DMS 273 (cell line): ENCODE data around the gene PLEKHG2.
"Not testable (repeated sequence)": the region's sequence is repeated elsewhere in the genome, so short reads cannot be mapped to it uniquely, and the experiment has no call there.

Experiments used
- DNase-seq: peaks from one replicate; lab custom pipeline; 2025; ENCODE audit not compliant: unreplicated experiment; lab: John Stamatoyannopoulos, UW

Gene PLEKHG2

DNA sequence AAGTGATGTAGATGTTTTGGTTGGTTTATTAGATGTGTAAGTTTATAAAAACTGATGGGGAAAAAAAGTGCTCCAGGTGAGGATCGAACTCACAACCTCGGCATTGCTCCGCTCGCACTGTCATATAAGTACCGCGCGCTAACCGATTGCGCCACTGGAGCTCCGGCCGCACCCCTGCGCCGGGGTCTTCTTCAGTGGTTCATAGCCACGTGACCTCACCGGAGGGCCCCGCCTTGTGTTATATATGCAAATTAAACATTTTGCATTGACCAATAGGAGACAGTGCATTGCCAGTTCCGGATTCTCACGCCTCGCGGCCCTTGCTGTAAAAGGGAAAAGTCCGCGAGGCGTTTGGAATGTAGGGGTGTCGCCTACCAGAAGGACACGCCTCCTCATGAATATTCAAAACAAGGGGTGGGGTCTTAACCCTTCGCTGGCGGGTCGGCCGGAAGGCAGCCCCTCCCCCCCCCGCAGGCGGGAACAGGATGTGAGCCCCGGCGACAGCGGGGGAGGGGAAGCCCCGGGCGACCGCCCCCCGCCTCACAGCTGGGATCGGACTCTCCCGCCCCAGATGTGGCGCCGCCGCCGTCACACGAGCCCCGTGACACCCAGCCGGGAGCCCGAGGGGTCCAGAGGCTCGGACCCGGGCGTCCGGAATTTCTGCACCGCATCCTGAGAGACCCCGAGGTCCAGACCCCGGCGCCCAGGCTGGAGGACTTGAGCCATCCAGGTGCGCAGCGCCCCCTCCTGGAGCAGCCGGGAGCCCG, at the start of gene PLEKHG2:
PLEKHG2 (plus strand) TSS at position 570 of the 767 bp plus-strand sequence. CDS start 1,418 bp downstream, outside the sequence.
- DNase-seq, result peak; percentile 99

- DNase-seq, result no peak
Observed at GRCh38 chr19:39362682-39363657, 49.5 kb upstream of the PLEKHG2 start.

DNA sequence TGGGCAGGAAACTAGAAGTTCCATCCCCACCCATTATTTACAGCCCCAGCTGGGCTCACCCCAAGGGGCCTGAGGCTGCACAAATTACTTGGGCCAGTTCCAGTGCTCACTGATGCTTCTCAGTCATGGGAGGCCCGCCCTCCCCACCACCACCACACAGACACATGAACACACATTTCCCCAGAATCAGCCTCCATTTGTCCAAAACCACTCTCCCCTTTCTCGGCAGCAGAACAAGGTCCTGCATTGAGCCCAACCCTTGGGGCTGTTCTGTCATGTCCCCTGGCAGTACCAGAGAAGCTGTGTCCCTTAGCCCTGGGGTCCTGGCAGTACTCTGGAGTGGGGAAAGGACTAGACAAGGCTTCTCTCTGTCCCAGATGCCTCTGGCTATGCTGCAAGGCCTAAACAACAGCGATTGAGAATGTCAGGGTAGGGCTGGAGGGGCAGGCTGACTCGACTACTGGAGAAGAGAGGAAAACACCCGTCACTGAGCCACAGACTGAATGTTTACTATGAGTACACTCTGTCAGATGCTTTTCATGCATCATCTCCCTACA, 48.5 kb upstream of the PLEKHG2 start:
- DNase-seq, result peak; percentile 16

DNA sequence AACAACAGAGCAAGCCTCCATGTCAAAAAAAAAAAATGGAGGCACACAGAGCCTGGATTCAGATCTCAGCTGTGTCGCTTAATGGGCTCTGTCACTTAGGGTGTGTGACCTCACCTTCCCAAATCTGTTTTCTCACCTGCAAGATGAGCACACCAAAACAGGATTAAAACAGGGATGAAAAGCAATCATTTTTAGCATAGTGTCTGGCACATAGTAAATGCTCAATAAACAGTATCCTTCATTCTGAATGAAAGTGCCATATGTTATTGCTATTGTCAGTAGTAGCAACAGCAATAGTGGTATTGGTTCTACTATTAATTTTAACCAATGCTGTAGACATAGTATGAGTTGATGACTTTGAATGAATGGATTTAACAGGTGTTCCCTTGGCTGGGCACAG, 46.9 kb upstream of the PLEKHG2 start:
- no peak for DNase-seq

DNA sequence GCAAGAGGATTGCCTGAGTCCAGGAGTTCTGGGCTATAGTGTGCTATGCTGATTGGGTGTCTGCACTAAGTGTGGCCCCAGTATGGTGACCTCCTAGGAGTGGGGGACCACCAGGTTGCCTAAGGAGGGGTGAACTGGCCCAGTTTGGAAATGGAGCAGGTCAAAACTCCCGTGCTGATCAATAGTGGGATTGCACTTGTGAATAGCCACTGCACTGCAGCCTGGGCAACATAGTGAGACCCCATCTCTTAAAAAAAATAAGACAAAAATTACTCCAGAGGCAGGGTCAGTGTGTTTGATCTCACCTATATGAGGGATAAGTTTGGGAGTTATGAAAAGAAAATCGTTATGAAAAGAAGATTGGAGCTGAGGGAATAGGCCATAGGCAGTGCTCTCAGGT, 43.3 kb upstream of the PLEKHG2 start:
- DNase-seq, result no peak

- DNase-seq, result no peak
Observed at GRCh38 chr19:39370735-39371134, 41.7 kb upstream of the PLEKHG2 start.

DNA sequence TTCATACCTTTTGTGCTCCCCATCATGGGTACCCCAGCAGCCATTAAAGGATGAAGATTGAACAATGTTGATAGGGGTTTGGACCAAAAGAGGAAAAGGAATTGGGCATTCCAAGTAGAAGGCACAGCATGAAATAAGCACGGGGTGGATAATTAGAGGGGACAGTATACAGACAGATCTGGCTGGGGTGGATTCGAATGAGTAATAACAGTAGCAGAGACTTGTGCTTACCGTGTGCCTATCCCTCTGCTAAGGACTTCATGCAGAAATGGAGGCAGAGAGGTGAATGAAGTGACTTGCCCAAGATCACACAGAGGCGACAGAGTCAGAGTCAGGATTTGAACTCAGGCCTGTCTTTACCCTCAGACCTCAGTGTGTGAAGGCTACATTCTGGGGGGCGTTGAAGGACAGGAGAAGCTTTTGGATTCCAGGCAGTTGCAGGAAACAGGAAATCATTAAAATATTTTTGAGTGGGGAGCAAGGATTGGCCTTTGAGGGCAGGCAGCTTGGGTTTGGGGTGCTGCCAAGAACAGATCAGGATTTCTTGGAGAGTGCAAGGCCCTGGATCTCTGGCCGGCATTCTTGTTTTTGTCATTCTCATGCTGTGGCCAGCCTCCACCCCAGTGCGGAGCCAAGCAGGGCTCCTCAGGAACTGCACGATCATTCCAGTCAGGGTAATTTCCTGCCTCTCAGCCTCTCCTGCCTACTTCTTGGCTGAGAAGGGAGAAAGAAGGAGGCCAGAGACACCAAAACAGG, 40.2 kb upstream of the PLEKHG2 start:
- no peak for DNase-seq

GRCh38 chr19:39372941-39373340, 39.5 kb upstream of the PLEKHG2 start:
- no peak for DNase-seq

GRCh38 chr19:39375929-39376328, 36.5 kb upstream of the PLEKHG2 start:
- DNase-seq, result no peak

GRCh38 chr19:39377373-39378362, 34.8 kb upstream of the PLEKHG2 start:
- no peak for DNase-seq

DNA sequence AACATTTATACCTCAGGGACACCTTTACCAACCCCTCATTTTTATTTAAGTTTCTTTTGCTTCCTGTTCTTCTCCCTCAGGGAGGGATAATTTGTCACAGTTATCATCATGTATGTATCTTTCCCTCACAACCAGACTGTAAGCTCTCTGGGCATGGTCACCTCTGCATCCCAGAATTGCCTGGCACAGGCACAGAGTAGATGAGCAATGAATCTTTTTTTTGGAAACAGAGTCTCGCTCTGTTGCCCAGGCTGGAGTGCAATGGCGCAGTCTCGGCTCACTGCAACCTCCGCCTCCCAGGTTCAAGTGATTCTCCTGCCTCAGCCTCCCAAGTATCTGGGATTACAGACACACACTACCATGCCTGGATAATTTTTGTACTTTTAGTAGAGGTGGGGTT, 33.1 kb upstream of the PLEKHG2 start:
- DNase-seq, result not testable (repeated sequence)

DNA sequence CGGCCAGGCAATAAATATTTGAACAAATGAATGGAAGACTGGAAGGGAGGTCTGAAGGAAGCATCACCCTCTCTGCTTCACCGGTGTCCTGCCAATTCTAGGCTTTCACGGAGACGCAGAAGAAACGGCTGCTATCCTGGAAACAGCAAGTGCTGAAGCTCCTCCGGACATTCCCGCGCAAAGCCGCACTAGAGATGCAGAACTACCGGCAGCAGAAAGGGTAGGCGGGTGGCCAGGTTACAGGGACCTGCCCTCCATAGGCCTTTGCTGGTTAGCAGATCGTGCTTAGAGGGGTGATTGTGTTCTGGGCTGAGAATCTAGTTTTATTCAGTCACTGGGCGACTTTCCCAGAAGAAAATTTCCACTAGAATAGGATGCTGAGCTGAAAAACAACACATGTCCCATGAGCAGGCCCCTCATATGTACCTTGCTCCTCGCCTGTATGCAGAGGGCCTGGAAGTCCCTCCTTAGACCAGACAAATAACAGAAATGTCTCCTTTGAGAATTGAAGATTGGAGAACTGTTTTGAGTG, 32.5 kb upstream of the PLEKHG2 start:
- DNase-seq, result no peak

GRCh38 chr19:39380521-39381502, 31.7 kb upstream of the PLEKHG2 start:
- DNase-seq, result no peak

DNA sequence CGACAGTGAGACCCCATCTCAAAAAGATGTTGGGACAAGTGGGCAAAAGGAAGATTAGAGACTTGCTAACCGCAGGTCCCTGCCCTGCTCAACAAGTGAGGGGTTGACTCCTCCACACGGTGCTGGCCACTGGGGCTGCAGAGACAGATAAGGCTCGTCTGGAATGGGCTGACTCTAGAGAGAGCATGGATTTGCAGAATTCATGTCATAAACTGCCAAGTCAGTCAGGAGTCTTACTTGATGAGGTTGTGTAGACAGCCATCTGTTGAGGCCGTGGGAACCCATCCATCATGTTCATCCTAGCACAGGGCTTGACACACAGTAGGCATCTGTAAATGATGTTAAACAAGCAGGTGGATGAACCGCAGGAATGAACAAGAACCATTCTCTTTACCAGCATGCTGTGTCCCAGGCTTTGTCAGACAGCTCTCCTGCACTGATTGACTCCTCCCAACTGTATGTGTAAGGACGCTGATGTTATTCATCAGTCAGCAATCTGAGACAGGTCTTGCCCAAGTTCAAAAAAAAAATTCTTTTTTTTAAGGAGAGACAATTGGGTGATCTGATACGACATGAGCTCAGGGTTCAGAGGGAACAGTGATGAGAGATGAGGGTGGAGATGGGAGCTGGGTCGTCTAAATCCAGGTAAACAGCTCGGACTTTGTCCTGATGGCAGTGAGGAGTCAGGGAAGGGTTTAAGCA, 30.4 kb upstream of the PLEKHG2 start:
- DNase-seq, result no peak

DNA sequence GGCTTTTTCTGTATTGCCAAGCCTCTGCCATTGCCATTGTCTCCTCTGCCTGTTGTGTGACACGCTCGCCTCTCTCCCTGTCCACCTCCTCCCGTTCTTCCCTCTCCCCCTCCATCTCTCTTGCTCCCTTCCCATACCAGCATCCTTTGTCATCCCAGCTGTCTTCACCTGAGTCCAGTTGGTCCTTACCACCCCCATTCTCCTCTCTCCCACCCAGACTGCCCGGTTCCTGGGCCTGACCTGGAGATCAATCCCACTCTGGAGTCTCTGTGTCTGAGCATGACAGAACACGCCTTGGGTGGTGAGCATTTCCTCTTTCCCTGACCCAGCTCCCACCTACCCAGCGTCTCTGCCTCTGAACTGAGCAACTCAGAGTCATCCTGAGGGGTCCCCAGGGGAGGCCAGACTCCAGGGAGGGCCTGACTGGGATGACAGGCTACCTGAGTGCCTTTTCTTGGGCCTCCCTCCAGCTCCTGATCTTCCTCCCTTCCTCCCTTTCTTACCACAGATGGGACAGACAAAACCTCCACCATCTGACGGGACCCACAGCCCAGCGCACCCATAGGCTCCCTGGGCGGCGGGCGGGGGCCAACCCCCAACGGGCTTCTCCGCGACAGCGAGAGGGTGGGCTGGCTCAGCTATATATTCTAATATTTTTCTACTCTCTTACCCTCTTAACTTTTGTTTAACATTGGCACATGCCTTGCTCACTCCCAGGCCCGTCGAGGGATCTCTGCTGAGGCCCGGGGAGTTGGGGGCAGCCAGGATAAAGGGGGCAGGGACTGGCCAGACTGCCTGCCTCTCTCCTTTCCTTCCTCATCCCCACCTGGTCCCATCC, 29.3 kb upstream of the PLEKHG2 start:
- no peak for DNase-seq

DNA sequence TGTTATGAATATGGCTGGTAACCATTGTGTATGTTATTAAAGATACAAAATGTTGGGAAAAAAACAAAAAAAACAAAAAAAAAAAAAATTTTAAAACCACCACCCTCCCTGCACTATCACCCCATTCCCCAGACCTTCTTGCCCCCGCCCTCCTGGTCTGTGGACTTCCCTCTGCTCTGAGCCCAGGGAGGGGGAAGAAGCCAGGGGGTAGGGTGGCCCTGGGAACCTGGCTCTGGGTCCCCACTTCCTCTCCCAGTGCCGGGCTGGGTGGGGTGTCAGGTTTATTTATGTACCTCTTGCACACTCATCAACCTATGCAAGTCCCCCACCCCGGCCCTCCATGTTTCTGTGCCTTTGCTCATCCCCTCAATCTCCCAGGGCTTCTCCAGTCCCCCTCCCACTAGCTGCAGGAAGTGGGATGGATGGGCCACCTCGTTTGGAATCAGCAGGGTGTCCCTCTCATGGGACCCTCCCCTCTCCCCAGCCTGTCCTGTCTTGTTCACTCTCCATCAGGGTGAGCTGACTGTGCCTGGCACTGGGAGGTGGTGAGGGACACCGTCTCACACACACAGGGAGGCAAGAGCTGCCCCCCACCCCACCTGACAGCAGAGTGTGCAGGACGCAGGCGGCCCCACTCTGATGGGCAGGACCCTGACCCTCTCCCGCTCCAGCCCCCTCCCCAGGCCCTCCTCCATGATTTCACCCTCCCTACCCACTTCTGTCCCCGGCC, 27.5 kb upstream of the PLEKHG2 start:
- DNase-seq, result no peak
